Measurements from ENCODE around the gene FRS3. TPM values are rescaled to one million over a fixed set of nuclear protein-coding genes. Genes with fewer than 3 reads are reported as not detected.
A peak's percentile ranks its signal among the peaks of the same experiment; 100 is the strongest.
"Not testable (repeated sequence)": the region's sequence is repeated elsewhere in the genome, so short reads cannot be mapped to it uniquely, and the experiment has no call there.

The FRS3 gene
- total RNA-seq, 2 experiments from 2014 or later = 4.8 to 6.2 TPM

- Mint-ChIP-seq H3K4me1 (peaks cover 16% of the 10 kb centered on the region), H3K4me3 (no peak overlapping the region)
Observed at GRCh38 chr6:41771058-41771983, 8.4 kb downstream of the FRS3 start.

GRCh38 chr6:41770381-41771057 lies 9.2 kb downstream of the FRS3 start:
- DNase-seq (no peak), ATAC-seq (no peak)
- Mint-ChIP-seq H3K4me1 (peaks cover 16% of the 10 kb centered on the region), H3K36me3 (peaks cover 1% of the 10 kb centered on the region), H3K27me3 (no peaks in the 10 kb centered on the region), H3K27ac (no peak overlapping the region), H3K9me3 (ENCODE audit: low read depth) (no peaks in the 10 kb centered on the region), H3K4me3 (no peak overlapping the region)
- CTCF ChIA-PET = interaction anchor here (1.1 to 1.4 kb wide), 2 partner anchors 64 to 334 kb away, joined by 3 read pairs; no protein-coding TSS in a partner anchor

More at GRCh38 chr6:41771058-41771983, 8.4 kb downstream of the FRS3 start:
- ATAC-seq (no peak), DNase-seq (no peak)
- Mint-ChIP-seq H3K27me3 (no peaks in the 10 kb centered on the region), H3K36me3 (peaks cover 1% of the 10 kb centered on the region), H3K27ac (no peak overlapping the region), H3K9me3 (ENCODE audit: low read depth) (no peaks in the 10 kb centered on the region)
- CTCF ChIA-PET = interaction anchor here (1.0 to 3.8 kb wide), 5 partner anchors 16 to 333 kb away, joined by 3 to 10 read pairs (median 3); partner anchors contain the start of gene TOMM6

GRCh38 chr6:41769376-41769775 lies 10.3 kb downstream of the FRS3 start:
- Mint-ChIP-seq H3K36me3 (peaks cover 1% of the 10 kb centered on the region), H3K4me3 (no peak overlapping the region), H3K27ac (no peak overlapping the region), H3K9me3 (ENCODE audit: low read depth) (no peaks in the 10 kb centered on the region), H3K27me3 (no peaks in the 10 kb centered on the region), H3K4me1 (peaks cover 16% of the 10 kb centered on the region)
- ATAC-seq = no peak
- CTCF ChIA-PET = interaction anchor here (1.4 kb wide), 2 partner anchors 63 to 445 kb away, joined by 3 read pairs; no protein-coding TSS in a partner anchor
- DNase-seq = no peak

GRCh38 chr6:41768545-41769308 lies 11.0 kb downstream of the FRS3 start:
- no peaks in the 10 kb centered on the region for H3K27me3 Mint-ChIP-seq
- CTCF ChIA-PET = interaction anchor here (1.4 to 1.5 kb wide), 2 partner anchors 34 to 446 kb away, joined by 3 to 5 read pairs; no protein-coding TSS in a partner anchor
- H3K9me3 Mint-ChIP-seq (ENCODE audit: low read depth) = no peaks in the 10 kb centered on the region
- no peak overlapping the region for H3K4me3 Mint-ChIP-seq
- DNase-seq (no peak), ATAC-seq (peak; percentile 42)
- H3K27ac Mint-ChIP-seq = peak overlapping the region; percentile 56
- H3K4me1 Mint-ChIP-seq = peaks cover 16% of the 10 kb centered on the region
- peaks cover 1% of the 10 kb centered on the region for H3K36me3 Mint-ChIP-seq

- CTCF ChIA-PET = interaction anchor here (1.2 to 1.5 kb wide), 2 partner anchors 19 to 33 kb away, joined by 3 to 5 read pairs; no protein-coding TSS in a partner anchor
- DNase-seq (no peak), ATAC-seq (no peak)
- Mint-ChIP-seq H3K27ac (no peak overlapping the region), H3K27me3 (peaks cover 2% of the 10 kb centered on the region), H3K4me1 (peaks cover 16% of the 10 kb centered on the region), H3K36me3 (peaks cover 1% of the 10 kb centered on the region), H3K4me3 (no peak overlapping the region), H3K9me3 (ENCODE audit: low read depth) (no peaks in the 10 kb centered on the region)
Observed at GRCh38 chr6:41767112-41767833, 12.4 kb downstream of the FRS3 start.

- not testable (repeated sequence) for H3K9me3 Mint-ChIP-seq (ENCODE audit: low read depth); H3K36me3 Mint-ChIP-seq; DNase-seq; ATAC-seq; H3K27ac Mint-ChIP-seq; H3K27me3 Mint-ChIP-seq; H3K4me3 Mint-ChIP-seq
- H3K4me1 Mint-ChIP-seq = peaks cover 16% of the 10 kb centered on the region
- CTCF ChIA-PET = interaction anchor here (1.2 to 1.5 kb wide), 2 partner anchors 9 to 20 kb away, joined by 3 to 4 read pairs; no protein-coding TSS in a partner anchor
Observed at GRCh38 chr6:41766043-41766664, 13.5 kb downstream of the FRS3 start.

GRCh38 chr6:41763470-41763869 lies 16.2 kb downstream of the FRS3 start:
- Mint-ChIP-seq H3K27ac (no peak overlapping the region), H3K27me3 (peaks cover 5% of the 10 kb centered on the region), H3K9me3 (ENCODE audit: low read depth) (no peaks in the 10 kb centered on the region), H3K4me1 (peaks cover 6% of the 10 kb centered on the region), H3K36me3 (no peaks in the 10 kb centered on the region), H3K4me3 (no peak overlapping the region)
- ATAC-seq (no peak), DNase-seq (no peak)
- CTCF ChIA-PET = interaction anchor here (0.5 to 0.8 kb wide), 2 partner anchors 33 to 78 kb away, joined by 3 read pairs; no protein-coding TSS in a partner anchor

GRCh38 chr6:41759905-41760579 lies 19.7 kb downstream of the FRS3 start:
- Mint-ChIP-seq H3K27ac (no peak overlapping the region), H3K9me3 (ENCODE audit: low read depth) (no peaks in the 10 kb centered on the region), H3K4me3 (no peak overlapping the region), H3K27me3 (peaks cover 7% of the 10 kb centered on the region), H3K36me3 (no peaks in the 10 kb centered on the region), H3K4me1 (no peaks in the 10 kb centered on the region)
- no peak for DNase-seq
- no peak for ATAC-seq
- CTCF ChIA-PET = no interaction called here

GRCh38 chr6:41759106-41759904 lies 20.4 kb downstream of the FRS3 start:
- ATAC-seq = no peak
- Mint-ChIP-seq H3K36me3 (no peaks in the 10 kb centered on the region), H3K9me3 (ENCODE audit: low read depth) (no peaks in the 10 kb centered on the region), H3K27ac (no peak overlapping the region), H3K4me1 (no peaks in the 10 kb centered on the region), H3K4me3 (no peak overlapping the region), H3K27me3 (peaks cover 12% of the 10 kb centered on the region)
- CTCF ChIA-PET = no interaction called here
- DNase-seq = no peak

- CTCF ChIA-PET = interaction anchor here (0.6 kb wide), 1 partner anchor 437 kb away, joined by 3 read pairs; no protein-coding TSS in a partner anchor
- no peak overlapping the region for H3K4me3 Mint-ChIP-seq
- peaks cover 14% of the 10 kb centered on the region for H3K27me3 Mint-ChIP-seq
- ATAC-seq (no peak), DNase-seq (no peak)
- H3K27ac Mint-ChIP-seq = no peak overlapping the region
- no peaks in the 10 kb centered on the region for H3K36me3 Mint-ChIP-seq
- H3K9me3 Mint-ChIP-seq (ENCODE audit: low read depth) = no peaks in the 10 kb centered on the region
- no peaks in the 10 kb centered on the region for H3K4me1 Mint-ChIP-seq
Observed at GRCh38 chr6:41758641-41759035, 21.1 kb downstream of the FRS3 start.
